ENCODE data around the gene SZT2. TPM values are rescaled to one million over a fixed set of nuclear protein-coding genes. Genes with fewer than 3 reads are reported as not detected.

Gene SZT2
- total and polyA plus RNA-seq, 2 donors = 8.8 to 19.9 TPM

- H3K27ac ChIP-seq (ENCODE audit: low read depth in 1 of 2, low read length in 1 of 2) = no peak overlapping the region
- no peaks in the 10 kb centered on the region for H3K4me1 ChIP-seq (ENCODE audit: control insufficient read depth in 2 of 2, insufficient read depth in 2 of 2, low read length in 2 of 2)
- WGBS = 97% methylated on average over 5 of the region's 5 CpGs
- H3K27me3 ChIP-seq (ENCODE audit: control insufficient read depth in 2 of 2, insufficient read depth in 1 of 2, low read length in 1 of 2) = no peaks in the 10 kb centered on the region
- H3K4me3 ChIP-seq (ENCODE audit: low read length in 2 of 2) = no peak overlapping the region
- peaks cover 86 to 91% of the 10 kb centered on the region in 2 donors for H3K36me3 ChIP-seq (ENCODE audit: control insufficient read depth in 2 of 2, insufficient read depth in 2 of 2, low read length in 1 of 2)
- DNase-seq (ENCODE audit: low read depth in 6 of 9, low spot score in 9 of 9) = no peak
- no peaks in the 10 kb centered on the region for H3K9me3 ChIP-seq (ENCODE audit: control insufficient read depth in 2 of 2, insufficient read depth in 1 of 2, low read length in 1 of 2)
Measured at GRCh38 chr1:43432907-43433306, 43.2 kb downstream of the SZT2 start.

DNA sequence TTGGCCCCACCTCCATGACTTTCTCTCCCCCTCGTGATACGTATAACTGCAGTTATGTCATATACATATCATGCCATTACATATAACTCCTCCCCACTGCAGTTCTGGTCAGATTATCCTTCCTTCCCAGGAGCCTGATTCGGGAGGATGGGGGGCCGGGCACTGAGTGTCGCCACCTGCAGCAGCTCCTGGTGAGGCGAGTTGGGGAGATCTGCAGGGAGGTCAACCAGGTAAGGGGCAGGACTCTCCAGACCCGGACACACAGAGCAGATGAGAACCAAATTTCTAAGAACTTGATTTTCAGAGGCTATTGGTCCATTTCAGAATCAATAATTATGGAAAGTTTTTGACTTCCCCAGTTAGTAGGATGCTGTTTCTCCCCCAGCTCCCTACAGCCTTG lies 44.6 kb downstream of the SZT2 start:
- WGBS = 97% methylated on average over 7 of the region's 7 CpGs
- no peaks in the 10 kb centered on the region for H3K4me1 ChIP-seq (ENCODE audit: control insufficient read depth in 2 of 2, insufficient read depth in 2 of 2, low read length in 2 of 2)
- H3K36me3 ChIP-seq (ENCODE audit: control insufficient read depth in 2 of 2, insufficient read depth in 2 of 2, low read length in 1 of 2) = peaks cover 87 to 88% of the 10 kb centered on the region in 2 donors
- no peaks in the 10 kb centered on the region for H3K27me3 ChIP-seq (ENCODE audit: control insufficient read depth in 2 of 2, insufficient read depth in 1 of 2, low read length in 1 of 2)
- peaks cover 0 to 1% of the 10 kb centered on the region in 2 donors for H3K9me3 ChIP-seq (ENCODE audit: control insufficient read depth in 2 of 2, insufficient read depth in 1 of 2, low read length in 1 of 2)
- no peak overlapping the region for H3K4me3 ChIP-seq (ENCODE audit: low read length in 2 of 2)
- H3K27ac ChIP-seq (ENCODE audit: low read depth in 1 of 2, low read length in 1 of 2) = no peak overlapping the region
- DNase-seq (ENCODE audit: low read depth in 6 of 9, low spot score in 9 of 9) = no peak

- no peak overlapping the region for H3K4me3 ChIP-seq (ENCODE audit: low read length in 2 of 2)
- H3K27ac ChIP-seq (ENCODE audit: low read depth in 1 of 2, low read length in 1 of 2) = no peak overlapping the region
- no peak for DNase-seq (ENCODE audit: low read depth in 6 of 9, low spot score in 9 of 9)
- H3K4me1 ChIP-seq (ENCODE audit: control insufficient read depth in 2 of 2, insufficient read depth in 2 of 2, low read length in 2 of 2) = no peaks in the 10 kb centered on the region
- WGBS = 95% methylated on average over 14 of the region's 14 CpGs
- H3K36me3 ChIP-seq (ENCODE audit: control insufficient read depth in 2 of 2, insufficient read depth in 2 of 2, low read length in 1 of 2) = peaks cover 81 to 88% of the 10 kb centered on the region in 2 donors
- peaks cover 0 to 1% of the 10 kb centered on the region in 2 donors for H3K9me3 ChIP-seq (ENCODE audit: control insufficient read depth in 2 of 2, insufficient read depth in 1 of 2, low read length in 1 of 2)
- H3K27me3 ChIP-seq (ENCODE audit: control insufficient read depth in 2 of 2, insufficient read depth in 1 of 2, low read length in 1 of 2) = no peaks in the 10 kb centered on the region
Measured at GRCh38 chr1:43435146-43436145, 45.7 kb downstream of the SZT2 start.

DNA sequence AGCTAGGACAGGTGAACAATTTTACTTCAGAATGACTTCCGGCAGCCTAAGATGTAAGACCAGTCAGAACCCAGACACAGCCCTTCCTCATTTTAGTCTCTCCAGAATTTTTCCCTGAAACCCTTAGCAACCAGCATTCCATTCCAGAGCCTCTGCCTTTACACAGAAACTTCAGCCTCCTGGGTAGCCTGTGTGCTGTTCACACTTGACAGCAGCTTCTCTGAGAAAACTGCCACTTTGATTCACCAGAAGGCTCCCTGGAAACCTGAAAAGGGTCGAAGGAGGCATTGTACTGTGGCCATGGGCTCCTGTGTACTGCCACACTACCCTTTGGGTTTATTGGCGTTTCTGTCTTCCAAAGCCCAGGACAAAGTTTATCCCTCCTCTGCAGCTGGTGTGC lies 46.7 kb downstream of the SZT2 start:
- DNase-seq (ENCODE audit: low read depth in 6 of 9, low spot score in 9 of 9) = no peak
- Histone ChIP-seq H3K4me3 (ENCODE audit: low read length in 2 of 2) (no peak overlapping the region), H3K9me3 (ENCODE audit: control insufficient read depth in 2 of 2, insufficient read depth in 1 of 2, low read length in 1 of 2) (peaks cover 0 to 1% of the 10 kb centered on the region in 2 donors), H3K27ac (ENCODE audit: low read depth in 1 of 2, low read length in 1 of 2) (no peak overlapping the region), H3K4me1 (ENCODE audit: control insufficient read depth in 2 of 2, insufficient read depth in 2 of 2, low read length in 2 of 2) (no peaks in the 10 kb centered on the region), H3K27me3 (ENCODE audit: control insufficient read depth in 2 of 2, insufficient read depth in 1 of 2, low read length in 1 of 2) (no peaks in the 10 kb centered on the region), H3K36me3 (ENCODE audit: control insufficient read depth in 2 of 2, insufficient read depth in 2 of 2, low read length in 1 of 2) (peaks cover 81 to 87% of the 10 kb centered on the region in 2 donors)
- WGBS = 98% methylated on average over 3 of the region's 3 CpGs

DNA sequence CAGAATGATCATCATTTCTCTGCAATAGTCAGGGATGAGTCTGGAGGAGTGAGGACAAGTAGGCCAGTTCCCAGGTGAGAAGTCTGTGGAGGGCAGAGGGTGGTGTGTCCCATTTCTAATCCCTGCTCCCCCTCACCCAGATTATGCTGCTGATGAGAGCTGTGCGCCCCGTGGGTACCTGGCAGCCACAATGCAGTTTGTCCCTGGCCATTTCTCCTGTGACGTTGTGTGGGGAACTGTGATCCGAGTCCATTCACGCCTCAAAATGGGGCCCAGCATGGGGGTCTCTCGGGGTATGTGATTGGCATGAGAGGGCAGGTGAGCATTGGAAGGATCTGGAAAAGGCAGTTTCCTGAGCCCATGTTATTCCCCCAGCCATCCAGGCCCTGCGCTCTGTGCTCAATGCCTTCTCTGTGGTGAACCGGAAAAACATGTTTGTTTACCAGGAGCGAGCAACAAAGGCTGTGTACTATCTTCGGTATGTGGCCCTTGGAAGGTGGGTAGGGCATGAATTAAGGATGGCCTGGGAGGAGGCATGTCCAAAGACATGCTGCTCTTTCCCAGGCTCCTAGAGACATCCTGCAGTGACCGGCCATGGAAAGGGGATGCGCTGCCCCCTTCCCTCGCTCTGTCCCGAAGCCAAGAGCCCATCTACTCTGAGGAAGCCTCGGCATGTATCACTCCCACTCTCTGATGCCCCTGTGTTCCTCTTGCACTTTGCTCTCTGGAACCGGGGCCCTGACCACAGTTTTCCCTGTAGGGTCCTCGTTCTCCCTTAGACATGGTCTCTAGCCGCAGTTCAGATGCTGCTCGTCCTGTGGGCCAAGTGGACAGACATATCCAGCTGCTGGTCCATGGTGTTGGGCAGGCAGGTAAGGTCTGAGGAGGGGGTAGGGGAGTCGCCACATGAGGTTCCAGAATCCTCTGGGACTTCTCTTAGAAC lies 47.6 kb downstream of the SZT2 start:
- no peak overlapping the region for H3K27ac ChIP-seq (ENCODE audit: low read depth in 1 of 2, low read length in 1 of 2)
- WGBS = 97% methylated on average over 20 of the region's 20 CpGs
- DNase-seq (ENCODE audit: low read depth in 6 of 9, low spot score in 9 of 9) = no peak
- peaks cover 81 to 86% of the 10 kb centered on the region in 2 donors for H3K36me3 ChIP-seq (ENCODE audit: control insufficient read depth in 2 of 2, insufficient read depth in 2 of 2, low read length in 1 of 2)
- H3K9me3 ChIP-seq (ENCODE audit: control insufficient read depth in 2 of 2, insufficient read depth in 1 of 2, low read length in 1 of 2) = peaks cover 0 to 1% of the 10 kb centered on the region in 2 donors
- H3K27me3 ChIP-seq (ENCODE audit: control insufficient read depth in 2 of 2, insufficient read depth in 1 of 2, low read length in 1 of 2) = no peaks in the 10 kb centered on the region
- no peaks in the 10 kb centered on the region for H3K4me1 ChIP-seq (ENCODE audit: control insufficient read depth in 2 of 2, insufficient read depth in 2 of 2, low read length in 2 of 2)
- H3K4me3 ChIP-seq (ENCODE audit: low read length in 2 of 2) = no peak overlapping the region

GRCh38 chr1:43438006-43438405 lies 48.3 kb downstream of the SZT2 start:
- peaks cover 0 to 1% of the 10 kb centered on the region in 2 donors for H3K9me3 ChIP-seq (ENCODE audit: control insufficient read depth in 2 of 2, insufficient read depth in 1 of 2, low read length in 1 of 2)
- H3K27me3 ChIP-seq (ENCODE audit: control insufficient read depth in 2 of 2, insufficient read depth in 1 of 2, low read length in 1 of 2) = no peaks in the 10 kb centered on the region
- peaks cover 81 to 85% of the 10 kb centered on the region in 2 donors for H3K36me3 ChIP-seq (ENCODE audit: control insufficient read depth in 2 of 2, insufficient read depth in 2 of 2, low read length in 1 of 2)
- H3K27ac ChIP-seq (ENCODE audit: low read depth in 1 of 2, low read length in 1 of 2) = no peak overlapping the region
- WGBS = 99% methylated on average over 3 of the region's 3 CpGs
- no peak overlapping the region for H3K4me3 ChIP-seq (ENCODE audit: low read length in 2 of 2)
- DNase-seq (ENCODE audit: low read depth in 6 of 9, low spot score in 9 of 9) = no peak
- H3K4me1 ChIP-seq (ENCODE audit: control insufficient read depth in 2 of 2, insufficient read depth in 2 of 2, low read length in 2 of 2) = no peaks in the 10 kb centered on the region

DNA sequence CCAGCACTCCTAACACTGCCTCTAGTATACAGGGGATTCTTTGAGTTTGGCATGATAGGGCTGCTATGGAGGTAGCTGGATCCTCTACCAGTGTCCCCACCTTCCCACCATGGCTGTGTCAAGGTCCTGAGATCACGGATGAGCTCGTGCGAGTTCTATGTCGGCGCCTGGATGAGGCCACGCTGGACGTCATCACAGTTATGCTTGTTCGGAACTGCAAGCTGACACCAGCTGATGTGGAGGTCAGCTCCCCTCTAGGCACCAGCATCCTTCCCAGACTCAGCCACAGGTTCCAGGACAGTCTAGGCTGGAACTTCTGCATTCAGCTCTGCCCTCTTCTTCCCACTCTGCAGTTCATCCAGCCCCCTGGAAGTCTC lies 48.9 kb downstream of the SZT2 start:
- peaks cover 0 to 1% of the 10 kb centered on the region in 2 donors for H3K9me3 ChIP-seq (ENCODE audit: control insufficient read depth in 2 of 2, insufficient read depth in 1 of 2, low read length in 1 of 2)
- H3K4me3 ChIP-seq (ENCODE audit: low read length in 2 of 2) = no peak overlapping the region
- H3K27ac ChIP-seq (ENCODE audit: low read depth in 1 of 2, low read length in 1 of 2) = no peak overlapping the region
- peaks cover 82 to 88% of the 10 kb centered on the region in 2 donors for H3K36me3 ChIP-seq (ENCODE audit: control insufficient read depth in 2 of 2, insufficient read depth in 2 of 2, low read length in 1 of 2)
- over 99% methylated on average over 8 of the region's 8 CpGs for WGBS
- H3K4me1 ChIP-seq (ENCODE audit: control insufficient read depth in 2 of 2, insufficient read depth in 2 of 2, low read length in 2 of 2) = no peaks in the 10 kb centered on the region
- no peaks in the 10 kb centered on the region for H3K27me3 ChIP-seq (ENCODE audit: control insufficient read depth in 2 of 2, insufficient read depth in 1 of 2, low read length in 1 of 2)
- no peak for DNase-seq (ENCODE audit: low read depth in 6 of 9, low spot score in 9 of 9)

GRCh38 chr1:43438953-43439581 lies 49.4 kb downstream of the SZT2 start:
- H3K27me3 ChIP-seq (ENCODE audit: control insufficient read depth in 2 of 2, insufficient read depth in 1 of 2, low read length in 1 of 2) = no peaks in the 10 kb centered on the region
- no peak for DNase-seq (ENCODE audit: low read depth in 6 of 9, low spot score in 9 of 9)
- H3K4me1 ChIP-seq (ENCODE audit: control insufficient read depth in 2 of 2, insufficient read depth in 2 of 2, low read length in 2 of 2) = no peaks in the 10 kb centered on the region
- peaks cover 0 to 1% of the 10 kb centered on the region in 2 donors for H3K9me3 ChIP-seq (ENCODE audit: control insufficient read depth in 2 of 2, insufficient read depth in 1 of 2, low read length in 1 of 2)
- peaks cover 83 to 86% of the 10 kb centered on the region in 2 donors for H3K36me3 ChIP-seq (ENCODE audit: control insufficient read depth in 2 of 2, insufficient read depth in 2 of 2, low read length in 1 of 2)
- no peak overlapping the region for H3K27ac ChIP-seq (ENCODE audit: low read depth in 1 of 2, low read length in 1 of 2)
- 97% methylated on average over 10 of the region's 10 CpGs for WGBS
- H3K4me3 ChIP-seq (ENCODE audit: low read length in 2 of 2) = no peak overlapping the region
